SU-DHL-6 (cell line): ENCODE results near the gene CIAO3.

Experiments
- CTCF ChIP-seq: fragments of 200-600 bp; sonication (generic); IDR thresholded peaks from one replicate; pipeline ENCODE4 v1.5.1; 2017; ENCODE audit warnings: antibody characterized with exemption, mild to moderate bottlenecking, low read length, moderate library complexity; ENCODE audit not compliant: insufficient read depth, poor library complexity, severe bottlenecking
- EZH2phosphoT487 ChIP-seq: fragments of 200-600 bp; sonication (generic), shearing (Covaris generic); conservative IDR thresholded peaks from 2 replicates; pipeline ENCODE4 v1.6.1; 2018; ENCODE audit warnings: mild to moderate bottlenecking, antibody characterized with exemption, low read length, moderate library complexity, mixed read lengths

DNA sequence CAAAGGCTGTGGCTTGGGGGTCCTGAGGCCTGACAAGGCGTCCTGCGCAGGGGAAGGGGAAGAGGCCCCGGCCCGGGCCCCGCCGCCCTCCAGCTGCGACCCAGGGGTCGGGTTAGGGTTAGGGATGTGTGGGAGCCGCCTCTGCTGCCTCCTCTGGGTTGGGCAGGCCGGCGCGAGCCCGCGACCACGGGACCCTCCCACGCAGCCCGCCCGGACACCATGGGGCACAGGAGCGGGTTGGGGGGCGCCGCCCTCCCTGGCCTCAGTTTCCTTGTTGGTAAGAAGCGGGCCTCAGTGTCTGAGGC lies 386 bp downstream of the CIAO3 start:
- TF ChIP-seq EZH2phosphoT487 (no peak), CTCF (no peak)
